Osteocyte (in vitro differentiated cells): ENCODE measurements around the gene HAND1. TPM values are rescaled to one million over a fixed set of nuclear protein-coding genes. Genes with fewer than 3 reads are reported as not detected.

ENCODE experiments used
- DNase-seq: peaks from one replicate; pipeline ENCODE4 v3.0.0; 2021; ENCODE audit warnings: mixed read lengths; ENCODE audit not compliant: unreplicated experiment; ENCODE audit errors: extremely low spot score
- H3K27ac Mint-ChIP-seq: one replicate; pipeline ENCODE4 v1.8.0; 2021; ENCODE audit warnings: mild to moderate bottlenecking, mixed read lengths; ENCODE audit not compliant: unreplicated experiment
- H3K27me3 Mint-ChIP-seq: one replicate; pipeline ENCODE4 v1.8.0; 2021; ENCODE audit warnings: mixed read lengths; ENCODE audit not compliant: unreplicated experiment
- H3K36me3 Mint-ChIP-seq: one replicate; pipeline ENCODE4 v1.8.0; 2021; ENCODE audit warnings: mixed read lengths; ENCODE audit not compliant: unreplicated experiment
- H3K4me1 Mint-ChIP-seq: one replicate; pipeline ENCODE4 v1.8.0; 2021; ENCODE audit warnings: mixed read lengths; ENCODE audit not compliant: unreplicated experiment
- H3K4me3 Mint-ChIP-seq: one replicate; pipeline ENCODE4 v1.8.0; 2021; ENCODE audit warnings: mild to moderate bottlenecking, moderate library complexity, mixed read lengths; ENCODE audit not compliant: unreplicated experiment
- H3K9me3 Mint-ChIP-seq: one replicate; pipeline ENCODE4 v1.8.0; 2021; ENCODE audit warnings: mixed read lengths; ENCODE audit not compliant: unreplicated experiment
- total RNA-seq: library from RNA; stranded (reverse); gene quantifications from 2 replicates; pipeline ENCODE4 v1.2.1, GENCODE V29; 2021
- TF ChIP-seq, protein P1 (sequence below): fragments of 200-600 bp; sonication (generic); IDR thresholded peaks from 2 replicates; pipeline ENCODE4 v1.5.0; 2021; ENCODE audit warnings: antibody characterized with exemption, mild to moderate bottlenecking, moderate library complexity

Gene HAND1
- total RNA-seq, 1 donor from 2014 or later = not detected

- Mint-ChIP-seq H3K4me1 (no peaks in the 10 kb centered on the region), H3K27me3 (peaks cover 71% of the 10 kb centered on the region), H3K9me3 (no peaks in the 10 kb centered on the region), H3K27ac (no peak overlapping the region), H3K36me3 (no peaks in the 10 kb centered on the region), H3K4me3 (no peak overlapping the region)
- no peak for DNase-seq
- TF ChIP-seq, protein P1, sequence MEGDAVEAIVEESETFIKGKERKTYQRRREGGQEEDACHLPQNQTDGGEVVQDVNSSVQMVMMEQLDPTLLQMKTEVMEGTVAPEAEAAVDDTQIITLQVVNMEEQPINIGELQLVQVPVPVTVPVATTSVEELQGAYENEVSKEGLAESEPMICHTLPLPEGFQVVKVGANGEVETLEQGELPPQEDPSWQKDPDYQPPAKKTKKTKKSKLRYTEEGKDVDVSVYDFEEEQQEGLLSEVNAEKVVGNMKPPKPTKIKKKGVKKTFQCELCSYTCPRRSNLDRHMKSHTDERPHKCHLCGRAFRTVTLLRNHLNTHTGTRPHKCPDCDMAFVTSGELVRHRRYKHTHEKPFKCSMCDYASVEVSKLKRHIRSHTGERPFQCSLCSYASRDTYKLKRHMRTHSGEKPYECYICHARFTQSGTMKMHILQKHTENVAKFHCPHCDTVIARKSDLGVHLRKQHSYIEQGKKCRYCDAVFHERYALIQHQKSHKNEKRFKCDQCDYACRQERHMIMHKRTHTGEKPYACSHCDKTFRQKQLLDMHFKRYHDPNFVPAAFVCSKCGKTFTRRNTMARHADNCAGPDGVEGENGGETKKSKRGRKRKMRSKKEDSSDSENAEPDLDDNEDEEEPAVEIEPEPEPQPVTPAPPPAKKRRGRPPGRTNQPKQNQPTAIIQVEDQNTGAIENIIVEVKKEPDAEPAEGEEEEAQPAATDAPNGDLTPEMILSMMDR = no peak
Measured at GRCh38 chr5:154491941-154492340, 13.9 kb upstream of the HAND1 start.

- TF ChIP-seq, protein P1 = no peak
- no peaks in the 10 kb centered on the region for H3K9me3 Mint-ChIP-seq
- H3K27ac Mint-ChIP-seq = no peak overlapping the region
- no peak for DNase-seq
- no peaks in the 10 kb centered on the region for H3K36me3 Mint-ChIP-seq
- H3K27me3 Mint-ChIP-seq = peaks cover 79% of the 10 kb centered on the region
- peaks cover 8% of the 10 kb centered on the region for H3K4me1 Mint-ChIP-seq
- H3K4me3 Mint-ChIP-seq = no peak overlapping the region
Measured at GRCh38 chr5:154487541-154487940, 9.5 kb upstream of the HAND1 start.

DNA sequence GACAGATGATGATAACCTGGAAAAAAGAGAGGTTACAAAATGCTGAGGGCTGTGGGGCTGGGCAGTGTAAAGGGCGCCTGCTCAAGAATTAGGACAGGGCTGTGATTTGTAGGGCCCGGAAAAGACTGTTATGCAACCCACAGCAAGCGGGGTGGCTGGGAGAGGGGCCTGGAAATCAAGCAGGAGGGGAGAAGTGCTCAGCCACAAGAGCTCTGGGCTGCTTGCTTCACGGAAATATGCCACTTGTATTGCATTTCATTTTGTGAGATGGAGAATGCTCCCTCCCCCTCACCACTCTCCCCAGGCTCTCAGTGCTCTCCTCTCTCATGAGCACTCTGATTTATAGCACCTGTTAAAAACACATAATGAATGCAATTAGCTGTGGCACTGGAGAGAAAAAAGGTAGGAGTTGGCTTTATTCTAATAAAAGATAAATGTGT, 8.4 kb upstream of the HAND1 start:
- H3K4me3 Mint-ChIP-seq = no peak overlapping the region
- H3K27me3 Mint-ChIP-seq = peaks cover 87% of the 10 kb centered on the region

DNA sequence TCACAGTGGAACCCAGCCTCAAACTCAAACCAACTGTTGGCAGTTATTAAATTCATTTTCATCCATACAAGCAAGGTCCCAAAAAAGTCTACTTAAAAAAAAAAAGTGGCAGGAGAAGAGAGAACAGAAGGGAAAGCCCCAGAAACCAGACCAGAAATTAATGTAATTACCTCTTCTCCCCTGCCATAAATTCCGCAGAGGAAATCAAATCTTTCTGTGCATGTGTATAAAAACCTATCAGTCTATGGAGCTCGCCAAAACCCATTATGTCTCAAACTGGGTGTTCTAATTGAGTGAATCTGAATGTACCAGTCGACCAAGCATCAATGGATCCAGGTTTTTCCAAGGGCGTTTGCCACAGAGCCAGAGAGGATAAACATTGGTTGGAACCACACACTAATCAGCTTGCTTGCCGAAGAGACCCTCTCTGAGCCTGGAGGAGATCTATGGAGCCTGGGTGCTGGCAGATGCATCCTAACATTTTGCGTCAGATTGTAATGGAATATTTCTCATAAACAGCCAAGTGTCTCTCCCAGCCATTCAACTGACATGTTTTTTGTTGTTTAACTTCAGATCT, 7.9 kb upstream of the HAND1 start:
- Mint-ChIP-seq H3K36me3 (no peaks in the 10 kb centered on the region), H3K4me1 (peaks cover 8% of the 10 kb centered on the region), H3K27ac (no peak overlapping the region), H3K27me3 (peaks cover 88% of the 10 kb centered on the region), H3K4me3 (no peak overlapping the region), H3K9me3 (no peaks in the 10 kb centered on the region)
- TF ChIP-seq, protein P1 = no peak
- no peak for DNase-seq

More for the DNA sequence above, 8.4 kb upstream of the HAND1 start:
- H3K4me1 Mint-ChIP-seq = peaks cover 8% of the 10 kb centered on the region
- TF ChIP-seq, protein P1 = no peak
- H3K9me3 Mint-ChIP-seq = no peaks in the 10 kb centered on the region
- no peak for DNase-seq
- no peaks in the 10 kb centered on the region for H3K36me3 Mint-ChIP-seq
- H3K27ac Mint-ChIP-seq = no peak overlapping the region

DNA sequence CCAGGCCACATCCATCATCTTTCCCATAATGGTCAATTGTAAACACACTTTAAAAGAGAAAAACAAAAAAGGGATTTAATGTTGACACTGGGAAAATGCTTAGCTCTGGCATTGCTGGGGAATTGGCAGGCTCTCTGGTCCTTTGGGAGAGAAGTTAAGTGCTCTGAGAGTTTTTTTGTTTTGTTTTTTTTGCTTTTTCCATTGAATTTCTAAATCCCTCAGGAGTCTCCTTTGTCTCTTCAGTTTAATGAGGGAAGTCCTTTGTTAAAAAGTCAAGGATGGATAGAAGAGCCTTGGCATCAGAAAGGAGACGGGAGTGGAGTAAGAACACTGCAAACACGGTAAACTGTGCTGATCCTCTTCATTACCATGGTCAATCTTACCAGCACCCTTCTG, 7.1 kb upstream of the HAND1 start:
- H3K27ac Mint-ChIP-seq = no peak overlapping the region
- H3K9me3 Mint-ChIP-seq = no peaks in the 10 kb centered on the region
- H3K36me3 Mint-ChIP-seq = no peaks in the 10 kb centered on the region

More for the DNA sequence above, 7.1 kb upstream of the HAND1 start:
- Mint-ChIP-seq H3K4me1 (peaks cover 8% of the 10 kb centered on the region), H3K27me3 (peaks cover 88% of the 10 kb centered on the region), H3K4me3 (no peak overlapping the region)
- DNase-seq = no peak
- TF ChIP-seq, protein P1 = no peak
